Femur (tissue), 1 donor: ENCODE results near the gene DEPP1.

Experiments
- DNase-seq: peaks from one replicate; pipeline ENCODE4 v3.0.0-alpha.2; 2017

Gene DEPP1

DNA sequence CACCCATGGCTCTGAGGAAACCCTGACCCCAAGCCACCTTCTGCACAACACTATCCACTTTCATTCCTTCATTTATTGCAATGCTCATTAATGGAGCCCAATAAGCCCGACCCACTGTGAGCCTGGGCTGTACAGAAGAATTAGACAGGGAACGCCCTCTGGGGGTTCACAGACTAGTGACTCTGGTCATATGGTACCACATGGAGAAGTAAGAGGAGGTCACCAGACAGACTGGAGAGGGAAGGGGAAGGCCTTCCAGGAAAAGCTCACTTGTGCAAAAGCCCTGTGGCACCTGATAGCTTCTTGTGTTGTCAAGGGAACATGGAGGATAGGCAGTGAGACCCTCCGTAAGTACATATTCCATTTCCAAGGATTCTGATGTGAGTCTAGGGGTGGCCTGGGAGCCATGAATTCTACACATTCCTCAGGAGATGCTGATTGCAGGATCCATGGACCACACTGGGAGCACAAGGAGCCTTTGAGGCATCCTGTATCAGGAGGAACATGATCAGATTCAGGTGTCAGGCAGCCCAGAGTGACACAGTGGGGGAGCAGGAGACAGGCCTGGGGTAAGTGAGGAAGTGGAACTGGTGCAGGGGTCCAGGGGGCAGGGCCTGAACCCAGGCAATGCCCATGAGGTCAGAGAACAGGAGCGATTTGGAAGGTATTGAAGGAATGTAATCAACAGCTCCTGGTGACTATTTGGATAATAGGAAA is 47.5 kb downstream of the DEPP1 start:
- no peak for DNase-seq

DNA sequence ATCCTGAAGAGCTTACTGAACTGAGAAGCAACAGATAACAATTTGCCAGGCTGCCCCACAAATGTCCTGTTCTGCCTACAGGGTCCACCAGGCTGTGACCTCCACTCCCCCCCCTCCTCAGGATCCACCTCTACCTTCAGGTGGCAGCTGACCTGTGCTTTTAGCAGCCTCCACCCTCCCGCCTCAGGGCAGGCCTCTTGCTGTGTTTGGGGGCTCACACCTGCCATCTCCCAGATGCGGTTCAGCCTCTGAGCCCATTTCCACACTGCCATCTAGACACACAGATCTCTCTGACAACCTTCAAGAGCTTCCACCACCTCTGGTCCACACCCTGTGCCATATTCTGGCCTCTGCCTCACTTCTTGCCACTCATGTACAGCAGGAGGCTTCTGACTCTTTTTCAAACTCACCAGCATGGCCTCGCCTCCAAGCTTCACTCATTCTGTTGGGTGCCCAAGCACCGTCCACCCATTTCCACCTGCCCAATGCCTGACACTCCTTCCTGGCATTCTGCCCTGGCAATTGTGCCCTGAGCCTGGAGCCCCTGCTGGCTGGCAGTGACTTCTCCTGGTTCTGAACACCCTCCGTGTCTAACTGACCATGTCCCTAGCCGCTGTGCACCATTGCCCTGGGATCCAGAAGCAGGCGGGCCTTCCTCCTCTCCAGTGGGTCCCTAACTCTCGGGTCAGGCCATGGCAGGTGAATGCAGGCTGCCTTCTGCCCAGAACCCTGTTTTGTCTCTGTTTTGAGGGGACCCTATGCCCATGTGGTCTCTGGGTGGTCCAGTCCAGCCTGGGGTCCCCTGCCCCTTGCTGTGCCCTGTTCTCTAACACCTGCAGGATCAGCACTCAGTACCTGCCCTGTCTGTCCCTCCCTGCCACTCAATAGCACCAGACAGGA is 49.0 kb downstream of the DEPP1 start:
- DNase-seq = no peak

- no peak for DNase-seq
Measured at GRCh38 chr10:44928462-44928861, 50.1 kb downstream of the DEPP1 start.

- DNase-seq = no peak
Measured at GRCh38 chr10:44927352-44927751, 51.3 kb downstream of the DEPP1 start.

- no peak for DNase-seq
Measured at GRCh38 chr10:44926751-44927351, 51.8 kb downstream of the DEPP1 start.
